GM12873 (cell line): ENCODE data around the gene COL6A3.

Experiments used
- TF ChIP-seq, protein P1 (sequence below): IDR thresholded peaks from 2 replicates; pipeline ENCODE4 v1.5.1; 2012; ENCODE audit warnings: low read depth, mild to moderate bottlenecking, moderate library complexity, low read length, control low read depth; ENCODE audit not compliant: insufficient read depth; ENCODE audit errors: missing control alignments

COL6A3 gene

DNA sequence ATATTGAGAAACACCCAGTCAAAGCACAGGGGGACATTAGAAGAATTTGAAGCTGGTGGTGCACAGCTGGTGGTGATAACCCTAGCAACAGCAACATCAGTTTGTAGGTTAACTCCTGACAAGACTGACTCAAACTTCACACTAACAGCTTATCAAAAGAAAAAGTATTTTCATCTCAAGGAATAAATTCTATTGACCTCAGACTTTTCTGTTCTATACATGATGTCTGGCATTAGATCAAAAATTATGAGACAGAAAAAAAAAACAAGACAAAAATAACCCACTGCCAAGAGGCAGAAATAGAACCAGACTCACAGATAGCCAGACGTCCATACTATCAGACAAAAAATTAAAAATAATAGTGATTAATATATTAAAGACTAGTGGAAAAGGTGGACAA is 126.1 kb downstream of the COL6A3 start:
- TF ChIP-seq, protein P1, sequence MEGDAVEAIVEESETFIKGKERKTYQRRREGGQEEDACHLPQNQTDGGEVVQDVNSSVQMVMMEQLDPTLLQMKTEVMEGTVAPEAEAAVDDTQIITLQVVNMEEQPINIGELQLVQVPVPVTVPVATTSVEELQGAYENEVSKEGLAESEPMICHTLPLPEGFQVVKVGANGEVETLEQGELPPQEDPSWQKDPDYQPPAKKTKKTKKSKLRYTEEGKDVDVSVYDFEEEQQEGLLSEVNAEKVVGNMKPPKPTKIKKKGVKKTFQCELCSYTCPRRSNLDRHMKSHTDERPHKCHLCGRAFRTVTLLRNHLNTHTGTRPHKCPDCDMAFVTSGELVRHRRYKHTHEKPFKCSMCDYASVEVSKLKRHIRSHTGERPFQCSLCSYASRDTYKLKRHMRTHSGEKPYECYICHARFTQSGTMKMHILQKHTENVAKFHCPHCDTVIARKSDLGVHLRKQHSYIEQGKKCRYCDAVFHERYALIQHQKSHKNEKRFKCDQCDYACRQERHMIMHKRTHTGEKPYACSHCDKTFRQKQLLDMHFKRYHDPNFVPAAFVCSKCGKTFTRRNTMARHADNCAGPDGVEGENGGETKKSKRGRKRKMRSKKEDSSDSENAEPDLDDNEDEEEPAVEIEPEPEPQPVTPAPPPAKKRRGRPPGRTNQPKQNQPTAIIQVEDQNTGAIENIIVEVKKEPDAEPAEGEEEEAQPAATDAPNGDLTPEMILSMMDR, result no peak

DNA sequence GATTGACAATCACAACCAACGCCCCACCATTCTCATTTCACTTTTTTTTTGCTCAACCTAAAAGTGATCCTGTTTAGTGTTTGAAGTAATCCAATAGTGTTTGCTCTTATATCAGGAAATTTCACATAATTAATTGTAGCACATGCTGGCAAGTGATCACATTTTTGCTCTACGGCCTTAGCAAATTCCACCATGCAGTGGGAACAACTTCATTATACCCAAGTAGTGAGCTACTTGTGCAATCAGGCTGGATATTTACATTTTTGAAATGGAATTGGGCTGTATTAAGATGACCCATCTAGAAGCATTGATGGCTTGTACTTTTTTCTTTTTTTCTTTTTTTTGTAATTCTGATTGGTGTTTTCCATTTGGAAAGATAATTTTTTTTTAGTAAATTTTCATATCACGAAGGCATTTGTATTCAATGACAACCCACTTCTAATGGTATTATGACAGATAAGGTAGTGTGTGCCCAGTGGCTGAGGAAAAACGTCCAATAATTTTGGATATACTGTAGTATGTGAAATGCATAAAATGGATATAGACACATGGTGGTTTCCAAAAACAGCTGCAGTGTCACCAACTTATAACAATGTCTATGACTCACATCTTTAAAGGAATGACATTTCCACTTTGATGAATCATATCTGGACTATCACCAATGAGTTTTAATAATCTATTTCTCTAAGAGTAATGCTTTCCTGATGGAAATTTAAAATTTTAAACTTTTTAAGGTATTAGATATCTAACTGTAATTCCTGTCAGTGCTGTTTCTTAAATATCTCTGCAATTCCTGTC is 130.6 kb downstream of the COL6A3 start:
- TF ChIP-seq, protein P1, result no peak

DNA sequence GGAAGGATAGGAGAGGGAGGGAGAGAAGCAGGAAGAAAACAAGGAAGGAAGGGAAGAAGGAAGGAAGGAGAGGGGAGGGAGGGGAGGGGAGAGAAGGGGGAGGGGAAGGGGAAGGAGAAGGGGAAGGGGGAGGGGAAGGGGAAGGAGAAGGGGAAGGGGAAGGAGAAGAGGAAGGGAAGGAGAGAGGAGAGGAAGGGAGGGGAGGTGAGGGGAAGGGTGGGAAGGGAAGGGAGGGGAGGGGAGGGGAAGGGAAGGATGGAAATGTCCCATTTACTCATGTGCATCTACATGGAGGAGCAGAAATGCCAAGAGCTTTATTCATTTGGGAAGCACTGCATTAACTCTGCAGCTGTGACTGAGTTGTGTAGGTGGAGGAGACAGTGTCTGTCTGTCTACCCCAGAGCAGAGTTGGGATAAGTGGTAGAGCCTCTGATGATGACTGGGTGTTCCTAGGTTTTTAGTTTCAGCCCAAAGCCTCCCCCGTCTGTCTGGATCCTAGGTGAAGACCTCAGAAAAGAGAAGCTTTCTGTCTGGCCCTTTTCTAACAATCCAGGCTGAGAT is 131.3 kb downstream of the COL6A3 start:
- TF ChIP-seq, protein P1, result no peak

- TF ChIP-seq, protein P1, result no peak
These were observed 132.1 kb downstream of the COL6A3 start for GRCh38 chr2:237281836-237282306.

DNA sequence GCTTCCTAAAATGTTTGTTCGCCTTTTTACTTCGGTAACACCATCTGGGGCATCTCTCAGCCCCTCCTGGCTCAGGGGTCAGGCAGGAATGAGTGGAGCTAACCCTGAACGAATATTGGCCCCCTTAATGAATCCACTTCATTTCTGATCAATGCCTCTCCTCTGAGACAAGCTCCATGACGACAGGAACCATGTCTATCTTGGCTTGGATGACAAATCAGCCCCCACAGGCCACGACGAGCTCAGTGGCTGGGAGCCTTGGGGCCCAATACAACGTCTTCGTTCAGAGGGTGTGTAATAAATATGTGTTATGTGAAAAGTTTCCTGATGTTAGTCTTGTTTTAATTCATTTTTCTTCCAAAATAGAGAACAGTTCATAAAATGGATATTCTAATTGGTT is 133.0 kb downstream of the COL6A3 start:
- TF ChIP-seq, protein P1, result no peak

DNA sequence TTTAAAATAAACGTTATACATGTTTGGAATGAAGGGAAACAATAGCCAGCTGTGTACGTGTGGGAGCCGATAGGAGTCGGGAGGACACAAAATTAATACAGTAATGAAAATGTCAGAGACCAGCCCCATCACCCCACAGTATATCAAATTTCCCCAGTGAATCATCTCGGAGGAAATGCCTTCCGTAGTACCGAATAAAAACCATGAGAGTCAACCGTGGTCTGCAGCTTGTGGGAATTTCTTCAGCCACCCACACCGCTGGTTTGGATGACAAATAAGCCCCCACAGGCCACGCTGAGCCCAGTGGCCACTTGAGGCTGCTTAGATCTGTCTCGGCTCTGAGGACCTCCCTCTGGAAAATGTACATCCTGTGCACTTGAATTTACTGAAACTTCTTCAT is 133.7 kb downstream of the COL6A3 start:
- TF ChIP-seq, protein P1, result no peak

- TF ChIP-seq, protein P1, result no peak
These were observed 134.8 kb downstream of the COL6A3 start for GRCh38 chr2:237279012-237279768.
